SK-N-SH treated with all-trans-retinoic acid at 6 μM for 48 hours (cell line): ENCODE data around the gene CD320.
"Not testable (repeated sequence)": the region's sequence is repeated elsewhere in the genome, so short reads cannot be mapped to it uniquely, and the experiment has no call there.

ENCODE experiments used
- ATAC-seq: fragments of 200-7000 bp; cut with Tn5 transposase; 3 replicates; pipeline ENCODE4 v1.9.1; 2020; ENCODE audit warnings: mild to moderate bottlenecking, moderate library complexity
- ARNTL ChIP-seq: fragments of 450-650 bp; formaldehyde crosslinking; IDR thresholded peaks from 2 replicates; pipeline ENCODE4 v1.5.0; 2020; ENCODE audit warnings: low read depth, mild to moderate bottlenecking, moderate library complexity, borderline replicate concordance
- BACH2 ChIP-seq: fragments of 250-450 bp; sonication (Bioruptor Pico); IDR thresholded peaks from 2 replicates; pipeline ENCODE4 v1.9.0; 2021; ENCODE audit warnings: mild to moderate bottlenecking, borderline replicate concordance
- GLIS3 ChIP-seq: fragments of 250-450 bp; sonication (Bioruptor Pico); IDR thresholded peaks from 2 replicates; pipeline ENCODE4 v1.5.0; 2020; ENCODE audit warnings: mild to moderate bottlenecking, moderate library complexity
- ISL1 ChIP-seq: fragments of 250-450 bp; sonication (Bioruptor Pico); IDR thresholded peaks from 2 replicates; pipeline ENCODE4 v2.1.2; 2022; ENCODE audit warnings: mild to moderate bottlenecking, moderate library complexity
- SNAI2 ChIP-seq: fragments of 250-450 bp; sonication (Bioruptor Pico); IDR thresholded peaks from 2 replicates; pipeline ENCODE4 v1.5.0; 2020; ENCODE audit warnings: mild to moderate bottlenecking, moderate library complexity
- TCF4 ChIP-seq: fragments of 250-450 bp; sonication (Bioruptor Pico); IDR thresholded peaks from 2 replicates; pipeline ENCODE4 v1.8.0; 2021; ENCODE audit warnings: mild to moderate bottlenecking, moderate library complexity, borderline replicate concordance
- TOX ChIP-seq: fragments of 250-450 bp; sonication (Bioruptor Pico); IDR thresholded peaks from 2 replicates; pipeline ENCODE4 v1.8.0; 2021; ENCODE audit warnings: mild to moderate bottlenecking, moderate library complexity, borderline replicate concordance
- ZFP3 ChIP-seq: fragments of 250-450 bp; sonication (Bioruptor Pico); IDR thresholded peaks from 2 replicates; pipeline ENCODE4 v1.5.0; 2020; ENCODE audit warnings: mild to moderate bottlenecking, moderate library complexity
- ZNF565 ChIP-seq: fragments of 450-650 bp; formaldehyde crosslinking; conservative IDR thresholded peaks from 2 replicates; pipeline ENCODE4 v1.5.0; 2020; ENCODE audit warnings: low read depth, mild to moderate bottlenecking, moderate library complexity
- ZNF70 ChIP-seq: fragments of 450-650 bp; formaldehyde crosslinking; IDR thresholded peaks from 2 replicates; pipeline ENCODE4 v1.5.0; 2020; ENCODE audit warnings: mild to moderate bottlenecking, moderate library complexity
- ZNF8 ChIP-seq: fragments of 450-650 bp; formaldehyde crosslinking; IDR thresholded peaks from 2 replicates; pipeline ENCODE4 v1.5.0; 2020; ENCODE audit warnings: mild to moderate bottlenecking, moderate library complexity
- TF ChIP-seq, protein P1 (sequence below): fragments of 250-450 bp; sonication (Bioruptor Pico); IDR thresholded peaks from 2 replicates; pipeline ENCODE4 v1.8.0; 2021; ENCODE audit warnings: low read depth, mild to moderate bottlenecking, moderate library complexity, borderline replicate concordance
- TF ChIP-seq, protein P2 (sequence below): fragments of 250-450 bp; sonication (Bioruptor Pico); IDR thresholded peaks from 2 replicates; pipeline ENCODE4 v1.5.1; 2021; ENCODE audit warnings: mild to moderate bottlenecking, moderate library complexity
- TF ChIP-seq, protein P3 (sequence below): fragments of 250-450 bp; sonication (Bioruptor Pico); IDR thresholded peaks from 2 replicates; pipeline ENCODE4 v1.5.1; 2020; ENCODE audit warnings: low read depth, mild to moderate bottlenecking, moderate library complexity
- TF ChIP-seq, protein P4 (sequence below): fragments of 250-450 bp; sonication (Bioruptor Pico); IDR thresholded peaks from 2 replicates; pipeline ENCODE4 v1.8.0; 2020; ENCODE audit warnings: mild to moderate bottlenecking, moderate library complexity, borderline replicate concordance
- TF ChIP-seq, protein P5 (sequence below): fragments of 250-450 bp; sonication (Bioruptor Pico); IDR thresholded peaks from 2 replicates; pipeline ENCODE4 v1.5.0; 2020; ENCODE audit warnings: mild to moderate bottlenecking, moderate library complexity

The CD320 gene

DNA sequence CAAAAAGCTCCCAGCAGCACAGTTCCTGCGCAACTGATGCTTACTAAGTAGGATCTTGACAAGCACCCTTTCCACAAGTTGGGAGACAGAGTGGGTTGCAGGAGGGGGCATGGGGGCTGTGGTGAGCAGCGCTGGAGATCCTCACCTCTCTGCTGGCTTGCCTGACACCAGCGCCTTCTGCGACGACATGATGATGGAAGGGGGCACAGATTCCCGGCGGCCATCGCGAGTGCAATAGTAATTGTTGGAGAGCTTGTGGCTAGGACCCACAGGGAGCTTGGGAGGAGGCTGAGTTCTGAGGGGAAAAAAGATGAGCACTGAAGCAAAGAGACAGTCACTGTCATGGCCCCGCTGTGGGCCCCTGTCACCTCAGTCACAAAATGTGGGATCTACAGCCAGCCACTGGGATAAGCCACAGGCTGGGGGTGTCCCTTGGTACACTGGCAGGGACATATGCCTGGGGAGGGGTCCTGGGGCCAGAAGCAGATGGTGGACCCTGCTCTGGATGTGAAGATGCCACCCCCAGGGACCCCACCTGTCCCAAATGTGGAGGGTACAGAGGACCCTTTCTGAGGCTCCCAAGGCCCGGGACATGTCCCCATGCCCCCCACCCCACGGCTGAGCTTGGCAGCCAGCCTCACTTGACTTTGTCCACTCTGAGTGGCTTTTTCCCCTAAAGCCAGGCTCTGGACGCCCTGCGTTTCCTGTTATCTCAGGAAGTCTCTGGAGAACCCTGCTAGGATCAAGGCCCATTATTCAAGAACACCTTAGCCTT, 8.4 kb upstream of the CD320 start:
- ATAC-seq: no peak
- TF ChIP-seq, protein P1, sequence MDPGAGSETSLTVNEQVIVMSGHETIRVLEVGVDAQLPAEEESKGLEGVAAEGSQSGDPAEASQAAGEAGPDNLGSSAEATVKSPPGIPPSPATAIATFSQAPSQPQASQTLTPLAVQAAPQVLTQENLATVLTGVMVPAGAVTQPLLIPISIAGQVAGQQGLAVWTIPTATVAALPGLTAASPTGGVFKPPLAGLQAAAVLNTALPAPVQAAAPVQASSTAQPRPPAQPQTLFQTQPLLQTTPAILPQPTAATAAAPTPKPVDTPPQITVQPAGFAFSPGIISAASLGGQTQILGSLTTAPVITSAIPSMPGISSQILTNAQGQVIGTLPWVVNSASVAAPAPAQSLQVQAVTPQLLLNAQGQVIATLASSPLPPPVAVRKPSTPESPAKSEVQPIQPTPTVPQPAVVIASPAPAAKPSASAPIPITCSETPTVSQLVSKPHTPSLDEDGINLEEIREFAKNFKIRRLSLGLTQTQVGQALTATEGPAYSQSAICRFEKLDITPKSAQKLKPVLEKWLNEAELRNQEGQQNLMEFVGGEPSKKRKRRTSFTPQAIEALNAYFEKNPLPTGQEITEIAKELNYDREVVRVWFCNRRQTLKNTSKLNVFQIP (CRISPR knock-in tag): no peak
- TF ChIP-seq ZNF70 (CRISPR knock-in tag) (no peak), ZNF565 (CRISPR knock-in tag) (no peak), ZFP3 (CRISPR knock-in tag) (no peak), ISL1 (CRISPR knock-in tag) (no peak), BACH2 (CRISPR knock-in tag) (no peak), TCF4 (CRISPR knock-in tag) (no peak), SNAI2 (no peak)
- TF ChIP-seq, protein P2, sequence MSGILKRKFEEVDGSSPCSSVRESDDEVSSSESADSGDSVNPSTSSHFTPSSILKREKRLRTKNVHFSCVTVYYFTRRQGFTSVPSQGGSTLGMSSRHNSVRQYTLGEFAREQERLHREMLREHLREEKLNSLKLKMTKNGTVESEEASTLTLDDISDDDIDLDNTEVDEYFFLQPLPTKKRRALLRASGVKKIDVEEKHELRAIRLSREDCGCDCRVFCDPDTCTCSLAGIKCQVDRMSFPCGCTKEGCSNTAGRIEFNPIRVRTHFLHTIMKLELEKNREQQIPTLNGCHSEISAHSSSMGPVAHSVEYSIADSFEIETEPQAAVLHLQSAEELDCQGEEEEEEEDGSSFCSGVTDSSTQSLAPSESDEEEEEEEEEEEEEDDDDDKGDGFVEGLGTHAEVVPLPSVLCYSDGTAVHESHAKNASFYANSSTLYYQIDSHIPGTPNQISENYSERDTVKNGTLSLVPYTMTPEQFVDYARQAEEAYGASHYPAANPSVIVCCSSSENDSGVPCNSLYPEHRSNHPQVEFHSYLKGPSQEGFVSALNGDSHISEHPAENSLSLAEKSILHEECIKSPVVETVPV (CRISPR knock-in tag): no peak
- TF ChIP-seq, protein P3, sequence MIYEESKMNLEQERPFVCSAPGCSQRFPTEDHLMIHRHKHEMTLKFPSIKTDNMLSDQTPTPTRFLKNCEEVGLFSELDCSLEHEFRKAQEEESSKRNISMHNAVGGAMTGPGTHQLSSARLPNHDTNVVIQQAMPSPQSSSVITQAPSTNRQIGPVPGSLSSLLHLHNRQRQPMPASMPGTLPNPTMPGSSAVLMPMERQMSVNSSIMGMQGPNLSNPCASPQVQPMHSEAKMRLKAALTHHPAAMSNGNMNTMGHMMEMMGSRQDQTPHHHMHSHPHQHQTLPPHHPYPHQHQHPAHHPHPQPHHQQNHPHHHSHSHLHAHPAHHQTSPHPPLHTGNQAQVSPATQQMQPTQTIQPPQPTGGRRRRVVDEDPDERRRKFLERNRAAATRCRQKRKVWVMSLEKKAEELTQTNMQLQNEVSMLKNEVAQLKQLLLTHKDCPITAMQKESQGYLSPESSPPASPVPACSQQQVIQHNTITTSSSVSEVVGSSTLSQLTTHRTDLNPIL (CRISPR knock-in tag): no peak

DNA sequence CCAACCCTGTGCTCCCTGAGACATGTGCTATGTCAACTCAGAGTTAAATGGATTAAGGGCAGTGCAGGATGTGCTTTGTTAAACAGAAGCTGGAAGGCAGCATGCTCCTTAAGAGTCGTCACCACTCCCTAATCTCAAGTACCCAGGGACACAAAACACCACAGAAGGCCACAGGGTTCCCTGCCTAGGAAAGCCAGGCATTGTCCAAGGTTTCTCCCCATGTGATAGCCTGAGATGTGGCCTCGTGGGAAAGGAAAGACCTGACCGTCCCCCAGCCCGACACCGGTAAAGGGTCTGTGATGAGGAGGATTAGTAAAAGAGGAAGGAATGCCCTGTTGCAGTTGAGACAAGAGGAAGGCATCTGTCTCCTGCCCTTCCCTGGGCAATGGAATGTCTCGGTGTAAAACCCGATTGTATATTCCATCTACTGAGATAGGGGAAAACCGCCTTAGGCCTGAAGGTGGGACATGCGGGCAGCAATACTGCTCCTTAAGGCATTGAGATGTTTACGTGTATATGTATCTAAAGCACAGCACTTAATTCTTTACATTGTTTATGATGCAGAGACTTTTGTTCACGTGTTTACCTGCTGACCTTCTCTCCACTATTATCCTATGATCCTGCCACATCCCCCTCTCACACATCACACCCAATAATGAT, 7.0 kb upstream of the CD320 start:
- ATAC-seq: not testable (repeated sequence)

DNA sequence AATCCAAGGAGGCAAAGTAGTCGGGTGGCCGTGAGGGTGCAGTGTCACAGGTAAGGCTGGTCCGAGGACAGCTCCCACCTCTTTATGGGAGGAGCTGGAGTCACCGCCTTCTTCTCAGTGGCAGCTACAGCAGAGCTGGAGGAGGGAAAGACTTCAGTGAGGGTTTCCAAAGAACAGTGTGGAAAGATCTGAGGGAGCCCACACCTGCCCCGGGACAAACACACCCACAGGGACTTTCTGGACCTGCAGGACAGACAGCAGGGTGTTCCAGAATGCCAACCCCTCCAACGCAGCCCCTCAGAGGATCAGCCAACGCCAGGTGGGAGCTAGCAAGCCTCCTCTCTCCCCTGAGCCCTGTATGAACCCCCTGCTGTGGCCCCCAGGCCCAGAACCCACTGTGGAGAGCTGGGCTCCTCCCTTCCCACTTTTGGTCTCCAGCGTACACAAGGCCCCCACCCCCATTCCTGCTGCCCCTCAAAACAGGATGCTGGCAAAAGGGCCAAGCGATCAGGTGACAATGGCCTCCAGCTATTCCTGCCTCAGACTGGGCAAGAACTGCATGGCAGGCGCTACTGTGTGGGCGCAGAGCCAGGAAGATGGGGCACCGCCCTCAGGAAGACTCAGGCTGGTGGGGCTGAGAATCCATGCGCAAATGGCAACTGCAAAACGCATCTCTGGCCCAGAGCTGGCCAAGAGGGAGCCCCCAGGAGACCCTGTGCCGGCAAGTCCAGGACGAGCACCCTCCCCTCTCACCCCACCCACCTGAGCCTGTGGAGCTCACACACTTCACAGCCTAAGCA, 3.5 kb upstream of the CD320 start:
- TF ChIP-seq GLIS3 (CRISPR knock-in tag): no peak
- TF ChIP-seq, protein P4, sequence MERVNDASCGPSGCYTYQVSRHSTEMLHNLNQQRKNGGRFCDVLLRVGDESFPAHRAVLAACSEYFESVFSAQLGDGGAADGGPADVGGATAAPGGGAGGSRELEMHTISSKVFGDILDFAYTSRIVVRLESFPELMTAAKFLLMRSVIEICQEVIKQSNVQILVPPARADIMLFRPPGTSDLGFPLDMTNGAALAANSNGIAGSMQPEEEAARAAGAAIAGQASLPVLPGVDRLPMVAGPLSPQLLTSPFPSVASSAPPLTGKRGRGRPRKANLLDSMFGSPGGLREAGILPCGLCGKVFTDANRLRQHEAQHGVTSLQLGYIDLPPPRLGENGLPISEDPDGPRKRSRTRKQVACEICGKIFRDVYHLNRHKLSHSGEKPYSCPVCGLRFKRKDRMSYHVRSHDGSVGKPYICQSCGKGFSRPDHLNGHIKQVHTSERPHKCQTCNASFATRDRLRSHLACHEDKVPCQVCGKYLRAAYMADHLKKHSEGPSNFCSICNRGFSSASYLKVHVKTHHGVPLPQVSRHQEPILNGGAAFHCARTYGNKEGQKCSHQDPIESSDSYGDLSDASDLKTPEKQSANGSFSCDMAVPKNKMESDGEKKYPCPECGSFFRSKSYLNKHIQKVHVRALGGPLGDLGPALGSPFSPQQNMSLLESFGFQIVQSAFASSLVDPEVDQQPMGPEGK (CRISPR knock-in tag): no peak
- TF ChIP-seq, protein P5, sequence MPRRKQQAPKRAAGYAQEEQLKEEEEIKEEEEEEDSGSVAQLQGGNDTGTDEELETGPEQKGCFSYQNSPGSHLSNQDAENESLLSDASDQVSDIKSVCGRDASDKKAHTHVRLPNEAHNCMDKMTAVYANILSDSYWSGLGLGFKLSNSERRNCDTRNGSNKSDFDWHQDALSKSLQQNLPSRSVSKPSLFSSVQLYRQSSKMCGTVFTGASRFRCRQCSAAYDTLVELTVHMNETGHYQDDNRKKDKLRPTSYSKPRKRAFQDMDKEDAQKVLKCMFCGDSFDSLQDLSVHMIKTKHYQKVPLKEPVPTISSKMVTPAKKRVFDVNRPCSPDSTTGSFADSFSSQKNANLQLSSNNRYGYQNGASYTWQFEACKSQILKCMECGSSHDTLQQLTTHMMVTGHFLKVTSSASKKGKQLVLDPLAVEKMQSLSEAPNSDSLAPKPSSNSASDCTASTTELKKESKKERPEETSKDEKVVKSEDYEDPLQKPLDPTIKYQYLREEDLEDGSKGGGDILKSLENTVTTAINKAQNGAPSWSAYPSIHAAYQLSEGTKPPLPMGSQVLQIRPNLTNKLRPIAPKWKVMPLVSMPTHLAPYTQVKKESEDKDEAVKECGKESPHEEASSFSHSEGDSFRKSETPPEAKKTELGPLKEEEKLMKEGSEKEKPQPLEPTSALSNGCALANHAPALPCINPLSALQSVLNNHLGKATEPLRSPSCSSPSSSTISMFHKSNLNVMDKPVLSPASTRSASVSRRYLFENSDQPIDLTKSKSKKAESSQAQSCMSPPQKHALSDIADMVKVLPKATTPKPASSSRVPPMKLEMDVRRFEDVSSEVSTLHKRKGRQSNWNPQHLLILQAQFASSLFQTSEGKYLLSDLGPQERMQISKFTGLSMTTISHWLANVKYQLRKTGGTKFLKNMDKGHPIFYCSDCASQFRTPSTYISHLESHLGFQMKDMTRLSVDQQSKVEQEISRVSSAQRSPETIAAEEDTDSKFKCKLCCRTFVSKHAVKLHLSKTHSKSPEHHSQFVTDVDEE: no peak
- no peak for TF ChIP-seq BACH2 (CRISPR knock-in tag)
- no peak for TF ChIP-seq ZNF8 (CRISPR knock-in tag)
- TF ChIP-seq, protein P1 (CRISPR knock-in tag): no peak
- TF ChIP-seq SNAI2: no peak
- TF ChIP-seq ZNF70 (CRISPR knock-in tag): no peak
- TF ChIP-seq ZNF565 (CRISPR knock-in tag): no peak
- TF ChIP-seq ARNTL (CRISPR knock-in tag): no peak
- TF ChIP-seq, protein P3 (CRISPR knock-in tag): no peak
- TF ChIP-seq TOX (CRISPR knock-in tag): no peak
- no peak for TF ChIP-seq ZFP3 (CRISPR knock-in tag)
- TF ChIP-seq, protein P2 (CRISPR knock-in tag): no peak
- ATAC-seq: no peak
